ENCODE measurements around the gene C2CD2. TPM values are rescaled to one million over a fixed set of nuclear protein-coding genes. Genes with fewer than 3 reads are reported as not detected.

The C2CD2 gene
- total RNA-seq, 1 donor from 2014 or later: 45.0 TPM

- no peaks in the 10 kb centered on the region for H3K36me3 ChIP-seq
- DNase-seq (ENCODE audit: low spot score in 2 of 2): peak in 1 of 2 donors; percentile 74
- no peaks in the 10 kb centered on the region for H3K27me3 ChIP-seq
- peaks cover 3 to 14% of the 10 kb centered on the region in 2 donors for H3K4me1 ChIP-seq
- H3K4me3 ChIP-seq: peak overlapping the region; percentile 44 to 61
- peak overlapping the region; percentile 74 to 80 for H3K27ac ChIP-seq
- H3K9me3 ChIP-seq: no peaks in the 10 kb centered on the region
- intact Hi-C loops (cut with DNase I): no loop called here
- TF ChIP-seq, protein P1, sequence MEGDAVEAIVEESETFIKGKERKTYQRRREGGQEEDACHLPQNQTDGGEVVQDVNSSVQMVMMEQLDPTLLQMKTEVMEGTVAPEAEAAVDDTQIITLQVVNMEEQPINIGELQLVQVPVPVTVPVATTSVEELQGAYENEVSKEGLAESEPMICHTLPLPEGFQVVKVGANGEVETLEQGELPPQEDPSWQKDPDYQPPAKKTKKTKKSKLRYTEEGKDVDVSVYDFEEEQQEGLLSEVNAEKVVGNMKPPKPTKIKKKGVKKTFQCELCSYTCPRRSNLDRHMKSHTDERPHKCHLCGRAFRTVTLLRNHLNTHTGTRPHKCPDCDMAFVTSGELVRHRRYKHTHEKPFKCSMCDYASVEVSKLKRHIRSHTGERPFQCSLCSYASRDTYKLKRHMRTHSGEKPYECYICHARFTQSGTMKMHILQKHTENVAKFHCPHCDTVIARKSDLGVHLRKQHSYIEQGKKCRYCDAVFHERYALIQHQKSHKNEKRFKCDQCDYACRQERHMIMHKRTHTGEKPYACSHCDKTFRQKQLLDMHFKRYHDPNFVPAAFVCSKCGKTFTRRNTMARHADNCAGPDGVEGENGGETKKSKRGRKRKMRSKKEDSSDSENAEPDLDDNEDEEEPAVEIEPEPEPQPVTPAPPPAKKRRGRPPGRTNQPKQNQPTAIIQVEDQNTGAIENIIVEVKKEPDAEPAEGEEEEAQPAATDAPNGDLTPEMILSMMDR (IDR thresholded peaks at IDR 0.05): peak in 1 of 3 experiments; percentile 11
Observed at GRCh38 chr21:41933313-41934079, 20.3 kb downstream of the C2CD2 start.

DNA sequence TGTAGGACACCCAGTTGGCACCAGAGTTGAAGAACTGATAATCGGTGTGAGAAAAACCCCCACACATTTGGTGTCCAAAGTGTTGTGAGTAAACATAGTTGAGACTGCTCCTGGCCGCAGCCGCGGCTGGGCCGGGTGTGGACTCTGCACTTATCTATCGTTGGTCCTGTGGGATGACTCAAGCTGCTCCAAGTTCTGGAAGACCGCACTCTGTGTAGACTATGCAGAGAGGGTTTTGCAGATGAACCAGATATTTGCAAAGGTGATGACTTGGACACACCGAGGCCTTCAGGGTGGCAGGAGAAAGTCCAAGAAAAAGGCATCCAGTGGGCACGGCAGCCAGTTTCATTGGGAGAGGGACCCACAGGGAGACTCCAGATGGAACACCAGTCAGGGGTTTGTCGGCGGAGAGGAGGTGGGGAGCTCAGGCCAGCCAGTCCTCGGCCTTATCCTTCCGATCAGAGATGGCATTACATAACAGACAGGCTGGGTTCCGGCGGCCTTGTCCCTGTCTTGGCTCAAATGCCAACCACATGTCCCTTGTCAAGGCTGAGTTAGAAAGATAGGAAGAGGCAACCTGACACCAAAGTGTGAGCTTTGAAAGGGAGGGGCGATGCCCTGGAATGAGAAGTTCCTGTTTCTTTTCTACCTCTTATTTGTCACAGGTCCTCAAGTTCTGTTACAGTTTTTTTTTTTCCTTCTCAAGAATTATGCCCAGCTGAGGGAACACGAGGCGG is 21.1 kb downstream of the C2CD2 start:
- peak overlapping the region; percentile 74 to 80 for H3K27ac ChIP-seq
- TF ChIP-seq, protein P1 (IDR thresholded peaks at IDR 0.05): no peak
- intact Hi-C loops (cut with DNase I): no loop called here
- H3K9me3 ChIP-seq: no peaks in the 10 kb centered on the region
- peaks cover 3 to 14% of the 10 kb centered on the region in 2 donors for H3K4me1 ChIP-seq
- no peaks in the 10 kb centered on the region for H3K27me3 ChIP-seq
- peak overlapping the region in 1 of 2 donors; percentile 61 for H3K4me3 ChIP-seq
- no peaks in the 10 kb centered on the region for H3K36me3 ChIP-seq
- DNase-seq (ENCODE audit: low spot score in 2 of 2): no peak

DNA sequence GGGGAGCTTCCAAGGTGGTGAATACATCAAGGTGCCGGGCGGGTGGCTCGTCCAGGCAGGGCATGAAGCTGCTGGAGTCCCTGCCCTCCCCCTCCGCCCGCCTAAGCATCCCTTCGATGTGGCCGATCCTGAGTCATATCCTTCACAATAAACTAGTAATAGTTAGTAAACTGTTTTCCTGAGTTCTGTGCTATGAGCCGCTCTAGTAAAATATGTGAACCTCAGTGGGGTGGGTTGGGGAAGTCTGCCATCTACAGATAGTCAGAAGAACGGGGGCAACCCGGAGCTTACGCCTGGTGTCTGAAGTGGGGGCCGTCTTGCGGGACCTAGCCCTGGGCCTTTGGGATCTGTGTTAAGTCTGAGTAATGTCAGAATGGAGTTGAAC is 21.6 kb downstream of the C2CD2 start:
- Histone ChIP-seq H3K27ac (peak overlapping the region; percentile 16 to 19), H3K36me3 (no peaks in the 10 kb centered on the region), H3K4me1 (peaks cover 5 to 17% of the 10 kb centered on the region in 2 donors), H3K27me3 (no peaks in the 10 kb centered on the region), H3K9me3 (no peaks in the 10 kb centered on the region), H3K4me3 (no peak overlapping the region)
- intact Hi-C loops (cut with DNase I): no loop called here
- DNase-seq (ENCODE audit: low spot score in 2 of 2): no peak
- TF ChIP-seq, protein P1 (IDR thresholded peaks at IDR 0.05): no peak

GRCh38 chr21:41931041-41931451 is 22.8 kb downstream of the C2CD2 start:
- H3K27me3 ChIP-seq: no peaks in the 10 kb centered on the region
- DNase-seq (ENCODE audit: low spot score in 2 of 2): no peak
- H3K27ac ChIP-seq: no peak overlapping the region
- H3K4me1 ChIP-seq: peaks cover 10 to 22% of the 10 kb centered on the region in 2 donors
- intact Hi-C loops (cut with DNase I): no loop called here
- TF ChIP-seq, protein P1 (IDR thresholded peaks at IDR 0.05): no peak
- H3K9me3 ChIP-seq: no peaks in the 10 kb centered on the region
- H3K36me3 ChIP-seq: no peaks in the 10 kb centered on the region
- no peak overlapping the region for H3K4me3 ChIP-seq

- TF ChIP-seq, protein P1 (IDR thresholded peaks at IDR 0.05): no peak
- Histone ChIP-seq H3K4me1 (peaks cover 15 to 37% of the 10 kb centered on the region in 2 donors), H3K4me3 (no peak overlapping the region), H3K36me3 (no peaks in the 10 kb centered on the region), H3K9me3 (no peaks in the 10 kb centered on the region), H3K27me3 (no peaks in the 10 kb centered on the region), H3K27ac (peak overlapping the region in 1 of 2 donors; percentile 92)
- intact Hi-C loops (cut with DNase I): loop anchor here (10.0 kb wide), 1 partner anchor 166 kb away; no protein-coding TSS in a partner anchor
- DNase-seq (ENCODE audit: low spot score in 2 of 2): no peak
Observed at GRCh38 chr21:41929248-41929647, 24.6 kb downstream of the C2CD2 start.

Measured in ascending aorta (tissue), 2 donors.